ENCODE data around the gene TEX9.

GRCh38 chr15:56351353-56351752, 13.9 kb upstream of the TEX9 start:
- TF ChIP-seq POLR2A (IDR thresholded peaks at IDR 0.05; ENCODE audit: low read length) (no peak), GATA1 (IDR thresholded peaks at IDR 0.05; ENCODE audit: low read depth, low read length) (no peak)

Measured in erythroblast (primary cell).